GM18951 (cell line): Measurements from ENCODE around the gene ALKBH2.

Source experiments
- POLR2A ChIP-seq: IDR thresholded peaks from 4 replicates; pipeline ENCODE4 v1.6.1; 2011; ENCODE audit warnings: mild to moderate bottlenecking; ENCODE audit not compliant: insufficient read length, insufficient read depth; ENCODE audit errors: extremely low read depth
- in situ Hi-C: fragments of 300-500 bp; cut with MboI; formaldehyde crosslinking; loops from one replicate; pipeline ENCODE4 v1.12.0; 2022; ENCODE audit warnings: low sequenced_read_pairs, mixed read lengths, inconsistent platforms; ENCODE audit not compliant: unreplicated experiment

Gene ALKBH2

GRCh38 chr12:109124878-109125648 lies 31.8 kb upstream of the ALKBH2 start:
- no peak for TF ChIP-seq POLR2A
- in situ Hi-C loops, result no loop called here

GRCh38 chr12:109121346-109121880 lies 28.1 kb upstream of the ALKBH2 start:
- no peak for TF ChIP-seq POLR2A
- in situ Hi-C loops, result no loop called here

GRCh38 chr12:109120557-109120956 lies 27.3 kb upstream of the ALKBH2 start:
- TF ChIP-seq POLR2A, result no peak
- in situ Hi-C loops, result no loop called here

- no peak for TF ChIP-seq POLR2A
- in situ Hi-C loops, result no loop called here
Measured at GRCh38 chr12:109120095-109120494, 26.8 kb upstream of the ALKBH2 start.

- in situ Hi-C loops, result no loop called here
- TF ChIP-seq POLR2A, result no peak
Measured at GRCh38 chr12:109116611-109116949, 23.3 kb upstream of the ALKBH2 start.

GRCh38 chr12:109115758-109116610 lies 22.7 kb upstream of the ALKBH2 start, which contains the start of gene ACACB:
Gene ACACB, plus strand, starts transcription at chr12:109116587. Its CDS starts 22,819 bp downstream, at chr12:109139406.
- in situ Hi-C loops, result no loop called here
- TF ChIP-seq POLR2A, result no peak

- TF ChIP-seq POLR2A, result no peak
- in situ Hi-C loops, result no loop called here
Measured at GRCh38 chr12:109115404-109115757, 22.1 kb upstream of the ALKBH2 start.

- TF ChIP-seq POLR2A, result no peak
- in situ Hi-C loops, result no loop called here
Measured at GRCh38 chr12:109114644-109115043, 21.4 kb upstream of the ALKBH2 start.

GRCh38 chr12:109113661-109114321 lies 20.5 kb upstream of the ALKBH2 start:
- in situ Hi-C loops, result no loop called here
- TF ChIP-seq POLR2A, result no peak

- TF ChIP-seq POLR2A, result no peak
- in situ Hi-C loops, result no loop called here
Measured at GRCh38 chr12:109112720-109113465, 19.6 kb upstream of the ALKBH2 start.

GRCh38 chr12:109110988-109111495 lies 17.8 kb upstream of the ALKBH2 start:
- no peak for TF ChIP-seq POLR2A
- in situ Hi-C loops, result no loop called here

GRCh38 chr12:109109746-109110350 lies 16.6 kb upstream of the ALKBH2 start:
- no peak for TF ChIP-seq POLR2A
- in situ Hi-C loops, result no loop called here
